ENCODE measurements around the gene LACTBL1. TPM values are rescaled to one million over a fixed set of nuclear protein-coding genes. Genes with fewer than 3 reads are reported as not detected.

LACTBL1 gene
- total RNA-seq, 2 donors from 2014 or later: not detected

- no peak overlapping the region for H3K4me3 ChIP-seq
- H3K27ac ChIP-seq: no peak overlapping the region
- intact Hi-C loops (cut with DNase I): no loop called here
- H3K4me1 ChIP-seq: no peaks in the 10 kb centered on the region
- H3K27me3 ChIP-seq: no peaks in the 10 kb centered on the region
- DNase-seq: no peak
- no peak overlapping the region for H3K9ac ChIP-seq (ENCODE audit: low read depth in 2 of 2, low read length in 2 of 2)
- H3K9me3 ChIP-seq: no peaks in the 10 kb centered on the region
- TF ChIP-seq CTCF (IDR thresholded peaks at IDR 0.05): no peak
- no peaks in the 10 kb centered on the region for H3K36me3 ChIP-seq
Observed at GRCh38 chr1:22916471-22916820, 56.2 kb downstream of the LACTBL1 start.

GRCh38 chr1:22915816-22916470 lies 56.7 kb downstream of the LACTBL1 start:
- DNase-seq: no peak
- no peaks in the 10 kb centered on the region for H3K36me3 ChIP-seq
- no peaks in the 10 kb centered on the region for H3K27me3 ChIP-seq
- H3K9me3 ChIP-seq: no peaks in the 10 kb centered on the region
- no peaks in the 10 kb centered on the region for H3K4me1 ChIP-seq
- no peak overlapping the region for H3K9ac ChIP-seq (ENCODE audit: low read depth in 2 of 2, low read length in 2 of 2)
- intact Hi-C loops (cut with DNase I): no loop called here
- H3K4me3 ChIP-seq: no peak overlapping the region
- no peak overlapping the region for H3K27ac ChIP-seq
- TF ChIP-seq CTCF (IDR thresholded peaks at IDR 0.05): no peak

- Histone ChIP-seq H3K9ac (ENCODE audit: low read depth in 2 of 2, low read length in 2 of 2) (no peak overlapping the region), H3K9me3 (no peaks in the 10 kb centered on the region), H3K27me3 (no peaks in the 10 kb centered on the region), H3K27ac (no peak overlapping the region), H3K4me1 (no peaks in the 10 kb centered on the region), H3K36me3 (no peaks in the 10 kb centered on the region), H3K4me3 (no peak overlapping the region)
- intact Hi-C loops (cut with DNase I): no loop called here
- DNase-seq: no peak
- TF ChIP-seq CTCF (IDR thresholded peaks at IDR 0.05): no peak
Observed at GRCh38 chr1:22915231-22915630, 57.4 kb downstream of the LACTBL1 start.

- Histone ChIP-seq H3K9ac (ENCODE audit: low read depth in 2 of 2, low read length in 2 of 2) (no peak overlapping the region), H3K27me3 (no peaks in the 10 kb centered on the region), H3K4me3 (no peak overlapping the region), H3K4me1 (no peaks in the 10 kb centered on the region), H3K36me3 (no peaks in the 10 kb centered on the region), H3K9me3 (no peaks in the 10 kb centered on the region), H3K27ac (no peak overlapping the region)
- DNase-seq: no peak
- intact Hi-C loops (cut with DNase I): no loop called here
- TF ChIP-seq CTCF (IDR thresholded peaks at IDR 0.05): no peak
Observed at GRCh38 chr1:22914633-22915217, 57.9 kb downstream of the LACTBL1 start.

GRCh38 chr1:22914156-22914555 lies 58.5 kb downstream of the LACTBL1 start:
- TF ChIP-seq CTCF (IDR thresholded peaks at IDR 0.05): no peak
- DNase-seq: no peak
- intact Hi-C loops (cut with DNase I): no loop called here
- Histone ChIP-seq H3K4me3 (no peak overlapping the region), H3K27me3 (no peaks in the 10 kb centered on the region), H3K27ac (no peak overlapping the region), H3K4me1 (no peaks in the 10 kb centered on the region), H3K36me3 (no peaks in the 10 kb centered on the region), H3K9ac (ENCODE audit: low read depth in 2 of 2, low read length in 2 of 2) (no peak overlapping the region), H3K9me3 (no peaks in the 10 kb centered on the region)

Data from colonic mucosa (tissue), 4 donors.